H1 (cell line): ENCODE results near the gene AVPI1. TPM values are rescaled to one million over a fixed set of nuclear protein-coding genes. Genes with fewer than 3 reads are reported as not detected.

ENCODE experiments used
- CEBPB ChIP-seq: IDR thresholded peaks from 2 replicates; pipeline ENCODE4 v1.6.1; 2012; ENCODE audit warnings: low read depth, low read length
- CREB1 ChIP-seq: IDR thresholded peaks from 2 replicates; pipeline ENCODE4 v1.6.1; 2012; ENCODE audit warnings: inconsistent platforms
- EGR1 ChIP-seq: IDR thresholded peaks from 2 replicates; pipeline ENCODE4 v1.6.1; 2011; ENCODE audit warnings: low read depth, low read length, borderline replicate concordance
- GABPA ChIP-seq: IDR thresholded peaks from 2 replicates; pipeline ENCODE4 v1.6.1; 2011; ENCODE audit warnings: mild to moderate bottlenecking, low read length, moderate library complexity, borderline replicate concordance; ENCODE audit not compliant: insufficient read depth
- JUND ChIP-seq: IDR thresholded peaks from 2 replicates; pipeline ENCODE4 v1.6.1; 2011; ENCODE audit warnings: mild to moderate bottlenecking, improper control_type of control experiment, low read length
- KDM4A ChIP-seq: IDR thresholded peaks from one replicate; pipeline ENCODE4 v1.7.1; 2012; ENCODE audit warnings: low read depth, mild to moderate bottlenecking, moderate library complexity, low read length, inconsistent platforms; ENCODE audit not compliant: severe bottlenecking
- KDM5A ChIP-seq: fragments of 200-600 bp; IDR thresholded peaks from 2 replicates; pipeline ENCODE4 v1.7.1; 2012; ENCODE audit warnings: mild to moderate bottlenecking, low read length, inconsistent platforms, mixed read lengths
- NRF1 ChIP-seq: IDR thresholded peaks from 2 replicates; pipeline ENCODE4 v1.6.1; 2011; ENCODE audit warnings: mild to moderate bottlenecking, low read depth, low read length, improper control_type of control experiment
- PHF8 ChIP-seq: fragments of 200-600 bp; sonication (generic); conservative IDR thresholded peaks from 2 replicates; pipeline ENCODE4 v1.7.1; 2012; ENCODE audit warnings: low read depth, mild to moderate bottlenecking, inconsistent platforms, low read length, moderate library complexity
- POU5F1 ChIP-seq: IDR thresholded peaks from 2 replicates; pipeline ENCODE4 v1.6.1; 2011; ENCODE audit warnings: low read depth, mild to moderate bottlenecking, low read length, moderate library complexity
- RXRA ChIP-seq: IDR thresholded peaks from 2 replicates; pipeline ENCODE4 v1.6.1; 2011; ENCODE audit warnings: low read depth, mild to moderate bottlenecking, low read length, moderate library complexity; ENCODE audit not compliant: insufficient read depth
- SIN3A ChIP-seq, 2 experiments: IDR thresholded peaks in 1 of 2; conservative IDR thresholded peaks in 1 of 2; 2 replicates each; pipeline ENCODE4 v1.6.1; 2011 to 2012; ENCODE audit warnings: low read length in 2 of 2, improper control_type of control experiment in 1 of 2, low read depth in 1 of 2, mild to moderate bottlenecking in 1 of 2
- ZNF274 ChIP-seq: IDR thresholded peaks from 2 replicates; pipeline ENCODE4 v1.7.0; 2012; ENCODE audit warnings: low read length, borderline replicate concordance; ENCODE audit errors: extremely low read depth
- polyA plus RNA-seq, 7 experiments: library from polyadenylated mRNA; depleted of rRNA in 3 of 7; stranded (reverse) in 5 of 7; unstranded in 2 of 7; fragments of >200 nt in 5 of 7; fragments of 200-250 nt in 2 of 7; gene quantifications; 1 replicate in 5 of 7; 2 replicates in 1 of 7; 4 replicates in 1 of 7; pipeline versions ENCODE4 v1.2.1 to v1.2.3, GENCODE V29; 2011 to 2013; ENCODE audit warnings: missing spikeins in 2 of 7, mixed read lengths in 2 of 7
- total RNA-seq: library from RNA; stranded (reverse); fragmentation: NEBNext Ultra II Directional; extraction: Animal tissue kit (Norgen Biotek cat#: 25700); gene quantifications from 2 replicates; pipeline ENCODE4 v1.2.1, GENCODE V29; 2021

AVPI1 gene
- total and polyA plus RNA-seq, 2 of the 8 experiments (the other 6 are each of a cell fraction or from before 2014, with no cell fraction given): 9.0 to 13.5 TPM

DNA sequence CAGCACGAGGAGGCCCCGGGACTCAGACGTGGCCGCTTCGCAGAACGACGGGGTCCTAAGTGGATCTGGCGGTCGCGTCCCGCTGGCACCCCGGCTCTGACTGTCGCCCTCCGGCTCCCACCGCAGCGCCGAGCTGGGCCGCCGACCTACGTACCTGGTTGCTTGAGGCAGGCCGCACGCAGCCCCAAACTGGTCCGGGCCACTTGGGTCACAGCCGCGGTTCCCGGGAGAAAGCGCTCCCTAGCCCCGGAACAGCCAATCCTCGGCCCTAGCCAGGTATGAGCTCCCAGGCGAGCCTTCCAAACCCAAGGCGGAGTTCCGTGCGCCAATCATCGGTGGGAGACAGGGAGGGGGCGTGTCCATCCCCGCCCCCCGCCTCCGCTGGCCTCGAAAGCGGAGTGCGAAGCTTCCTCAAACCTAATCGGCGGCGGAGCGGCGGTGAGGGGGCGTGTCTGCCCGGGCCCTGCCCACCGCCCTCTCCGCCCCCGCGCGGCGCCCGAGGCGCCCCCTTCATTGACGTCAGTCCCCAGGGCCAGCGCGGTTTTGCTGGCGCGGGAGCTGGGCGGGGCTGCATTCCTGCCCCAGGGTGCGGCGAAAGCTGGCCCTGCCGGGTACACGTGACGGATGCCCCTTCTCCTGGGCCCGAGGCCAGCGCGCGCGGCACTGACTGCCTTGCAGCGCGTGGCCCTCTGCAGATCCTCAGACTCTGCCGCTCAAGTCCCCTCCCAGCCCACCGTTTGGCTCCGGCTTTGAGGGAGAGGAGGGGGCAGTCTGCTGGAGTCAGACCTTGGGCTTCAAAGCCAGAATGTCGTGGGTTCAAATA, at the start of gene AVPI1 (continued):
- TF ChIP-seq KDM4A: peak; percentile 92
- TF ChIP-seq JUND: no peak
- 0 out of 2 replicates have a peak, but pooled peaks have one; percentile 21 for TF ChIP-seq GABPA
- TF ChIP-seq NRF1: 0 out of 2 replicates have a peak, but pooled peaks have one; percentile 9
- TF ChIP-seq RXRA: no peak
- TF ChIP-seq EGR1: peak; percentile 100
- TF ChIP-seq KDM5A: no peak
- TF ChIP-seq PHF8: peak; percentile 69
- peak in 1 of 2 experiments; percentile 52; a peak in 1 of 4 replicates for TF ChIP-seq SIN3A (conservative IDR thresholded peaks at IDR 0.05 in 1 of 2, IDR thresholded peaks at IDR 0.05 in 1 of 2; ENCODE audit: low read depth in 1 of 2, low read length in 2 of 2)
- no peak for TF ChIP-seq CEBPB
- TF ChIP-seq POU5F1: no peak
- no peak for TF ChIP-seq ZNF274
- peak; percentile 95 for TF ChIP-seq CREB1
- TF ChIP-seq, all 59 proteins: peak for 24
